HG03432 (cell line): Measurements from ENCODE around the gene KRTAP9-6.

ENCODE experiments used
- ATAC-seq: cut with Tn5 transposase; IDR thresholded peaks from one replicate; pipeline ENCODE4 v1.9.1; 2021; ENCODE audit warnings: mild to moderate bottlenecking, moderate library complexity; ENCODE audit not compliant: unreplicated experiment

KRTAP9-6 gene

DNA sequence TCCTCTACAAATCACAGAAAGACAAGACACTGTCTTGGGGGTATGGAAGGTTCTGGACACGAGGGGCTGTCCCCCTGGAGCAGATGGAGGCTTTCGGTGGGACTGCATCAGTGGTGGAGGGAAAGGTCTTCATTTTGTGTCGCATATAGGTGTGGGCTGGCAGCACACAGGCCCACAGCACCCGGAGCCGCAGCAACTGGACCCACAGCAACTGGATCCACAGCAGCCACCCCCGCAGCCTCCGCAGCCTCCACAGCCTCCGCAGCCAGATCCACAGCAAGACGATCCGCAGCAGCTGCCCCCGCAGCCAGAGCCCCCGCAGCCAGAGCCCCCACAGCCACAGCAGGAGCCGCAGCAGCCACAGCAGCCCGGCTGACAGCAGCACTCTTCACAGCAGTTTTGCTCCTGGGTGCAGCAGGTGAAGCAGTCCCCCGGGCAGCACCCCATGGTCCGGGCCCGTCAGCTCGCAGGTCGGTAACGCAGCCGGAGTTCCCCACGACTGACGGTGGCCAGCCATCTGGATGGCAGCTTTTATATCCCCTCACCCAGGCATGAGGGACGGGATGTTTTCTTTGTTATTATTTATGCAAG is 50.1 kb downstream of the KRTAP9-6 start, which contains the start of gene KRTAP17-1:
Gene KRTAP17-1, minus strand, starts transcription at position 507 of the 591 bp plus-strand sequence. Its CDS starts 60 bp downstream, at position 447.
- no peak for ATAC-seq
